MM.1S (cell line): ENCODE results near the gene RNF26.

ENCODE experiments used
- CTCF ChIP-seq: fragments of 300-600 bp; sonication (generic); IDR thresholded peaks from 2 replicates; pipeline ENCODE4 v1.5.1; 2016; ENCODE audit warnings: antibody characterized with exemption, low read length, mixed read lengths
- EZH2 ChIP-seq: fragments of 300-600 bp; sonication (generic); optimal IDR thresholded peaks from 2 replicates; pipeline ENCODE3; 2017; ENCODE audit warnings: low read depth, mild to moderate bottlenecking, antibody characterized with exemption, low read length, mixed read lengths
- EZH2phosphoT487 ChIP-seq: fragments of 300-600 bp; sonication (generic); IDR thresholded peaks from 2 replicates; pipeline ENCODE4 v1.6.1; 2018; ENCODE audit warnings: antibody characterized with exemption, low read length

- TF ChIP-seq CTCF (no peak), EZH2 (no peak), EZH2phosphoT487 (no peak)
Observed at GRCh38 chr11:119299416-119299815, 34.9 kb upstream of the RNF26 start.
